Cardiac fibroblast (primary cell): ENCODE data around the gene VBP1.

Experiments used
- DNase-seq, 2 donors: peaks; one replicate each; pipeline versions ENCODE4 v3.0.0 to v3.0.0-alpha.2; 2010; ENCODE audit warnings: low read depth in 2 of 2
- H3K4me3 ChIP-seq, 2 donors: replicated peaks in 1 of 2; 1 replicate in 1 of 2; 2 replicates in 1 of 2; pipeline ENCODE4 v1.5.1; 2011; ENCODE audit warnings: low read depth in 2 of 2, low read length in 2 of 2, mild to moderate bottlenecking in 2 of 2, moderate library complexity in 1 of 2
- TF ChIP-seq, protein P1 (sequence below): IDR thresholded peaks from one replicate; pipeline ENCODE4 v1.5.1; 2011; ENCODE audit warnings: low read depth, mild to moderate bottlenecking, low read length, inconsistent platforms

Gene VBP1

DNA sequence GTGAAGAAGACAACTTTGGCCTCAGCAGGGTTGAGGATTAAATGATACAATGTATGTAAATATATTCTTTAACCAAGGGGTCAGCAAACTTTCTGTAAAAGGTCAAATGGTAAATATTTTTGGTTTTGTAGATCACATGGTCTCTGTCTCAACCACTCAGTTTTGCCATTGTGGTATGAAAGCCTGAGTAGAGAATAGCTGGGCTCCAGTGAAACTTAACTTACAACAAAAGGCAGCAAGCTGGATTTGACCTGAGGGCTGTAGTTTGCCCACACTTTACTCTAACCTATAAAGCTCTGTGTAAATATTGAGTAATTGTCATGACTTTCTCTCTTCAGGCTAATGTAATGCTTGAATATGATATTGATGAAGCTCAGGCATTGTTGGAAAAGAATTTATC, 19.6 kb downstream of the VBP1 start:
- DNase-seq, result no peak
- TF ChIP-seq, protein P1, sequence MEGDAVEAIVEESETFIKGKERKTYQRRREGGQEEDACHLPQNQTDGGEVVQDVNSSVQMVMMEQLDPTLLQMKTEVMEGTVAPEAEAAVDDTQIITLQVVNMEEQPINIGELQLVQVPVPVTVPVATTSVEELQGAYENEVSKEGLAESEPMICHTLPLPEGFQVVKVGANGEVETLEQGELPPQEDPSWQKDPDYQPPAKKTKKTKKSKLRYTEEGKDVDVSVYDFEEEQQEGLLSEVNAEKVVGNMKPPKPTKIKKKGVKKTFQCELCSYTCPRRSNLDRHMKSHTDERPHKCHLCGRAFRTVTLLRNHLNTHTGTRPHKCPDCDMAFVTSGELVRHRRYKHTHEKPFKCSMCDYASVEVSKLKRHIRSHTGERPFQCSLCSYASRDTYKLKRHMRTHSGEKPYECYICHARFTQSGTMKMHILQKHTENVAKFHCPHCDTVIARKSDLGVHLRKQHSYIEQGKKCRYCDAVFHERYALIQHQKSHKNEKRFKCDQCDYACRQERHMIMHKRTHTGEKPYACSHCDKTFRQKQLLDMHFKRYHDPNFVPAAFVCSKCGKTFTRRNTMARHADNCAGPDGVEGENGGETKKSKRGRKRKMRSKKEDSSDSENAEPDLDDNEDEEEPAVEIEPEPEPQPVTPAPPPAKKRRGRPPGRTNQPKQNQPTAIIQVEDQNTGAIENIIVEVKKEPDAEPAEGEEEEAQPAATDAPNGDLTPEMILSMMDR, result no peak
- no peak overlapping the region for H3K4me3 ChIP-seq

DNA sequence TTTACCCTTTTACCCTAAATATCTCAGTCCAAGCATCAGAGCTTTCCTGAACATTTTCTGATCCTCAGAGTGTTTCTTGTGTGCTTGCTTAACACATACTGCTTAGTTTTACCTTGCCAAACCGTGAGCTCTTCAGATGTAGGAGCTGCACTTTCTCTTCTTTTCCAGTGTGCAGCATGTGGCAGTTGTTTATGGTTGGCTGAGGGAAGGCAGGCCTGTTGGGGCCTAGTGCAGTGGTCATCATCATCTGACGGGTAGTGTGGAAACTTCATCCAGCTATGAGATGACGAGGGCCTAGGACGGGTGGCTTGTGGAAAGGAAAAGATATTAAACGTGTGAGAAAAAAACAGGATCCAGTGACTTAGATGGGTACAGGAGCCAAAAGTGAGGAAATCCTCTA, 21.5 kb downstream of the VBP1 start:
- DNase-seq, result no peak
- TF ChIP-seq, protein P1, result no peak
- H3K4me3 ChIP-seq, result no peak overlapping the region

- no peak for DNase-seq
- TF ChIP-seq, protein P1, result no peak
- H3K4me3 ChIP-seq, result no peak overlapping the region
Measured at GRCh38 chrX:155242300-155242699, 26.0 kb downstream of the VBP1 start.

DNA sequence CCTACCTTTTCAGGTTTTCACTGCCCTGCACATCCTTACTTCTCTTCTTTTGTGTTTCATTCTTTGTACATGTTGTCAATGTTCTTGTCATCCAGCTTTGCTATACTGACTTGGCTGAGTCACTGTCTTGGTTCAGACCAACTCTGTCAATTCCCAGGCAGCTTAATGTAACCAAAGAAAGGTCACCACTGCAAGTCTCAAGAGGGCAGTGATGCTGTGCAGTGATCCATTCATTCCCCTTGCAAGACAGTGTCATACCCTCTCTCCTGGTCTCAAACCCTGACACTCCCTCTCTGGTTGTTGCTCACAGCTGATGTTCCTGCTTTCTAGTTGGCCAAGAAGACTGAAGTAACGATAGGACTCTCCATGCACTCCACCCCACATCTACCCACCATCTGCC, 30.5 kb downstream of the VBP1 start:
- H3K4me3 ChIP-seq, result no peak overlapping the region
- no peak for DNase-seq
- TF ChIP-seq, protein P1, result no peak

- H3K4me3 ChIP-seq, result no peak overlapping the region
- TF ChIP-seq, protein P1, result no peak
- DNase-seq, result no peak
Measured at GRCh38 chrX:155247497-155247896, 31.2 kb downstream of the VBP1 start.

DNA sequence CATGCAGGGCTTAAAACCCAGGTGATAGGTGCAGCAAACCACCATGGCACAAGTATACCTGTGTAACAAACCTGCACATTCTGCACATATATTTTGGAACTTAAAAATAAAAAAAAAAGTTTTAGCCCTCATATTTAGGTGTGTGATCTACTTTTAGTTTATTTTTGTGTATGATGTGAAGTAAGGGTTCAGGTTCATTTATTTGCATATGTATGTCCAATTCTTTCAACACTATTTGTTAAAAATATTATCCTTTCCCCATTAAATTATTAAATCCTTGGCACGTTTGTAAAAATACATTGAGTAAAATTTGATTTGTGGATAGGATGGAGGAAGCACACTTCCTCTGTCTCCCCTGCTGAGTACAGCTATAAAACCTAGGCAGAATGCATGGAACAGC, 35.1 kb downstream of the VBP1 start:
- DNase-seq, result no peak
- TF ChIP-seq, protein P1, result no peak
- no peak overlapping the region for H3K4me3 ChIP-seq

DNA sequence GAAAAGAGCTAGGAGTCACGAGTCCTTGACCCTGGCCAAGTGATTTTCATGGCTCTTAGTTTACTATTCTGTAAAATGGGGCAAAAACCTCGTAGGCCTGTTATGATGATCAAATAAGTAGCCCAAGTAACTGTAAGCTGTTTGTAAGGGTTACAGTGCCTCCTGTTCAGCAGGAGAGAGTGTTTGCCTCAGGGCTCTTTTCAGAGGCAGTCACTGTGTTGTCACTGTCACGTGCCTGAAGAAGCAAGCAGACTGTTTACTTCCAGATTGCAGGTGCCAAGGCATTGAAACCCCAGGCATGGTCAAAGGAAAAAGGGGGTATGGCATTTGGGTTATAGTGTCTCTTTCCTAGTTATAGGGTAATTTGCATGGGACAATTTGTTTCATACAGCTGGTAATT, 43.5 kb downstream of the VBP1 start:
- TF ChIP-seq, protein P1, result no peak
- DNase-seq, result no peak

More for the DNA sequence above, 43.5 kb downstream of the VBP1 start:
- H3K4me3 ChIP-seq, result no peak overlapping the region
